Measurements from ENCODE around the gene R3HDM2.

DNA sequence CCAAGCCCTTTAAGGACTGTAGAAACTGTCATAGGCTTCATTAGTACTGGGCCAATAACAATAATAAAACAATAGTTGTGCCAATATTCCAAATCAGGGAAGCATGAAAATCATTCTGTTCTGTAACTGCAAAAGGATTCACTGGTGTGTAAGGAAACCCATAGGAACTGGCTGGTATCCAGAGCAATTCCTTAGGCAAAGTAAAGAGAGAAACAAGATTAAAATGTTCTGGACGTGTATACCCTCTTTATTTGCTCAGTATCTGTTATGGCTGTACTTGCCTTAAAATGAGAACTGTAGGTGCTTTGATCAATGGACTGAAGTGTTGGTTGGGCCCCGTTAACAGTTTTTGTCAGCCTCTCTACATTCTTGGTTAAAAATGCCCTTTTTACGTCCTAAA, 107.4 kb downstream of the R3HDM2 start:
- TF ChIP-seq, protein P1, sequence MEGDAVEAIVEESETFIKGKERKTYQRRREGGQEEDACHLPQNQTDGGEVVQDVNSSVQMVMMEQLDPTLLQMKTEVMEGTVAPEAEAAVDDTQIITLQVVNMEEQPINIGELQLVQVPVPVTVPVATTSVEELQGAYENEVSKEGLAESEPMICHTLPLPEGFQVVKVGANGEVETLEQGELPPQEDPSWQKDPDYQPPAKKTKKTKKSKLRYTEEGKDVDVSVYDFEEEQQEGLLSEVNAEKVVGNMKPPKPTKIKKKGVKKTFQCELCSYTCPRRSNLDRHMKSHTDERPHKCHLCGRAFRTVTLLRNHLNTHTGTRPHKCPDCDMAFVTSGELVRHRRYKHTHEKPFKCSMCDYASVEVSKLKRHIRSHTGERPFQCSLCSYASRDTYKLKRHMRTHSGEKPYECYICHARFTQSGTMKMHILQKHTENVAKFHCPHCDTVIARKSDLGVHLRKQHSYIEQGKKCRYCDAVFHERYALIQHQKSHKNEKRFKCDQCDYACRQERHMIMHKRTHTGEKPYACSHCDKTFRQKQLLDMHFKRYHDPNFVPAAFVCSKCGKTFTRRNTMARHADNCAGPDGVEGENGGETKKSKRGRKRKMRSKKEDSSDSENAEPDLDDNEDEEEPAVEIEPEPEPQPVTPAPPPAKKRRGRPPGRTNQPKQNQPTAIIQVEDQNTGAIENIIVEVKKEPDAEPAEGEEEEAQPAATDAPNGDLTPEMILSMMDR (conservative IDR thresholded peaks at IDR 0.05; ENCODE audit: low read length) = no peak
- no peak for TF ChIP-seq EZH2phosphoT487 (IDR thresholded peaks at IDR 0.05; ENCODE audit: borderline replicate concordance, low read depth, low read length)
